M059J (cell line): Measurements from ENCODE around the gene HOXA2. TPM values are rescaled to one million over a fixed set of nuclear protein-coding genes. Genes with fewer than 3 reads are reported as not detected.

Experiments
- DNase-seq: peaks from one replicate; pipeline ENCODE4 v3.0.0-alpha.2; 2012; ENCODE audit warnings: low read depth
- total RNA-seq: library from RNA; depleted of rRNA; stranded (reverse); fragments of >200 nt; shearing (Covaris generic); gene quantifications from 2 replicates; pipeline ENCODE4 v1.2.3, GENCODE V29; 2014; rRNA removed

The HOXA2 gene
- 1.7 and 2.2 TPM in 2 replicates for total RNA-seq

DNA sequence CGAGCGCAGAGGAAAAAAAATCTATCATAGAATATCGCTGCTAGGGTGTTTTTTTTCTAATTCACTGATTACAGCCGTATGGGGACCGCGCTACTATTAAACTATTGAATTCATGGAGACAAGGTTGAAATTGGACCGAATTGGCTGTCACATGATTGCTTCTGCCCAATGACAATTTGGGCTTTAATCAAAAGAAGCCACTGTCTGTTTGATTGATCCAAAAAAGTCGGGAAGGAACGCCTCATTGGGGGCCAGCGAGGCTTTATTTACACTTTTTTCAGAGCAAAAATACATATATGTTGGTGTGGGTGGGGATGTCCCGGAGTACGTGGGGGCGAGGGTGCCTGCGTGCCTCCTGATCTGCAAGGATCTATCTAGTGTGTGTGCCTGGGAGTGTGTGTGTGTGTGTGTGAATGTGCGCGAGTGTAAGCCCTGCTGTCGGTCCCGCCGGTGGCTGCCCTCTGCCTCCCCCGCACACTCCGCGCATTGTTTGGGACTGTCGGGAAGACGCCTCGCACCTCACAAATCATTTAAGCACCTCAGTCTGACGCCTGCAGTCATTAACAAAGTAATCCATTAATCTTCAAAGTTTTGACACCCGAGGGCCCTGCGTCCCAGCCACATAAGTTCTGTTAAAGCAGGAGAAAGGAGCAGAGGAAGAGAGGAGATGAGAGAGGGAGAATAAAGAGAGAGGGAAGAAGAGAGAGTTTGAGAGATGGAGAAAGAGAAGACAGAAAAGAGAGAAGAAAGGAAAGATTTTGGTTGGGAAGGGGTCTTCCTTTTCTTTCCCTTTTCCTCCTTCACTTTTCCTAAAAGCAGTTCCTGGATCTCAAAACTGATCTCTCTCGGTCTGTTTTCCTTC lies at the start of gene HOXA2:
HOXA2 (minus strand) TSS at position 103 of the 862 bp plus-strand sequence. CDS start 183 bp downstream, outside the sequence.
- DNase-seq = peak; percentile 70

DNA sequence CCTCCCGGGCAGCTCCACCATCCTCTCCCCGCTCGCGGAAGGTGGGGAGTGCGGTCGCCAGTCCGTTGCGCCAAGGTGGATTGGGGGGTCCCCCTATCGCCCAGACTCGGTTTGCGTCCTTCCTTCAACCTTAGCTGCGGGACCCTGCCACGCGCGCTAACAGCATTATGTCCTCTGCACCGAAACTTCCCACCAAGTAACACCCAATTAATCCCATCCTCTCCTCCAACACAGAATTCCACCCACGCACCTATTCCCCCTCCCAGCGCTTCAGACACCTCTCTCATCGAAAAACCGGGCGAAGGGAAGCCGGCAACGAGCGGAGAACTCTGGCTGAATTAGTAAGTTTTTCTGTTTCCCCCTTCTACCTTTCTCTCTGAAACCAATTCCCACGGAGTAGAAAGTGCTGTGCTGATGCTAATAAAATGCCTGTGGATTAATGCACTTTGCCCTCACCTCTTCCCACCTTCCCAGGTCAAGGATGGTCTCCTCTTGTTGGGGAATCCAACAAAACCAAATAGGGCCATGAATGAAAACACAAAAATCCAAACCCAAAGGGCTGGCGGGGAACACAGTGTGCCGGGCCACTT lies 49.0 kb upstream of the HOXA2 start:
- peak; percentile 18 for DNase-seq

DNA sequence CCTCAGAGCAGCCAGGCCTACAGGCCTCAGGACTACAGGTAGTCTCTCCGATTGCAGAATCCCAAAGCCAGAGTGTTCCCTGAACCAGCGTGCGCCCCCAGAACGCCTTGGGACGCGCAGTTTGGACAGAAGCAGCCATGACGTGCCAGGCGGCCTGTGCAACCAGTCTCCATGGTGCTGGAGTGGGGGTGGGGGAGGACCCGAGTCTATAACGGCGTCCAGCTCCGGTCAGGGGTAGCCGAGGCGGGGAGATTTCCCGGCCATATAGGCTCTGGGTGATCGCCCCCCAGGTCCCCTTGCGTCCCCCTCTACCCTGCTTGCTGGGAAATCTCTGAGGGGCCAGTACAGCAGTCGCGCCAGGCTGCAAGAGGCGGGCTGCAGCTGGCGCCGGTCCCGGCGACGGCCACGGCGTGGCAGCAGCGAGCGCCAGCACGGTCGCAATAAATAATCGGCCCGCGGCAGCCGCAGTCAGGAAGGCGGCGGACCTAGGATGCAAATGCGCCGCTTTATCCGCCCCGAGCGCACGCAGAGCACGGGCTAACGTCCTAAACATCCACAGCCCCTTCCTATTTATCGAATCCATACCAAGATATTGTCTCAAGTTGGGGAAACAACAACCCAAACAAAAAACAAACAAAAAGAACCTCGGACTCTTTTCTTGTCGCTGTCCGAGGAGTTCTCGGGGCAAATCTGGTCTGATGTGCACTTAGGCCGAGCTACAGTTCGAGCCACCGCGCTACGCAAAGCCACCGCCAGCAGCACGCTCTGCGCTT lies 48.3 kb upstream of the HOXA2 start:
- DNase-seq = peak; percentile 78

DNA sequence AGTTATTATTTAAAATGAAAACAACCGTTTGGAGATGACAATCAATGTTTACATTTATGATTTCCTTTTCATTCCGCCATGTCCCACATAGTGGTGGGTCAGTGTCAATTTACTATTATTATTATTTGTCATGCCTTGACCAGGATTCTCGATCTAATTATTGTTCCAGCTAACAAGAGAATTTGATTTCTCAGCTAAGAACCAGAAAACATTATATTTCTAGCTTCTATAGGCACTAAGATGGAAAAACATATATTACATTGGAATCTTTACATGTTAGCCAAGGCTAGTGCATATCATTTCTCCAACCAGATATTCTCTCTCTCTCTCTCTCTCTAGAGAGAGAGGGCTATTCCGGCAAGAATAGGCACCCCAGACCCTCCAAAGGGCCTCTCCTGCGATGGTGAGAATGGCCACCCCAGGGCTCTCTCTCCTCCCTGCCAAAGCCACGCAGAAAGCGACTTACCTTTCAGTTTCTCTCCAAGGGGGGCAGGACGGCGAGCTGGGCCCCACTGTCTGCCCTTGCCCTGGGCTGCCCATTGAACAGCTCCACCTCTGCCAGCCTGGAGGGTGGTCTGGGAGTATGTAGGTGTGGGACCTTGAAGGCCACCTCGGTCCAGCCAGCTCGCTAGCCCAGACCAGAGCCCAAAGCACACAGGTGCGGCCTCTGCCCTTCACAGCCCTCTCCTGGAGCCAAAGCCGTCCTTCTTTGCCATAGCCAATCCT lies 47.5 kb upstream of the HOXA2 start:
- DNase-seq = peak; percentile 45

DNA sequence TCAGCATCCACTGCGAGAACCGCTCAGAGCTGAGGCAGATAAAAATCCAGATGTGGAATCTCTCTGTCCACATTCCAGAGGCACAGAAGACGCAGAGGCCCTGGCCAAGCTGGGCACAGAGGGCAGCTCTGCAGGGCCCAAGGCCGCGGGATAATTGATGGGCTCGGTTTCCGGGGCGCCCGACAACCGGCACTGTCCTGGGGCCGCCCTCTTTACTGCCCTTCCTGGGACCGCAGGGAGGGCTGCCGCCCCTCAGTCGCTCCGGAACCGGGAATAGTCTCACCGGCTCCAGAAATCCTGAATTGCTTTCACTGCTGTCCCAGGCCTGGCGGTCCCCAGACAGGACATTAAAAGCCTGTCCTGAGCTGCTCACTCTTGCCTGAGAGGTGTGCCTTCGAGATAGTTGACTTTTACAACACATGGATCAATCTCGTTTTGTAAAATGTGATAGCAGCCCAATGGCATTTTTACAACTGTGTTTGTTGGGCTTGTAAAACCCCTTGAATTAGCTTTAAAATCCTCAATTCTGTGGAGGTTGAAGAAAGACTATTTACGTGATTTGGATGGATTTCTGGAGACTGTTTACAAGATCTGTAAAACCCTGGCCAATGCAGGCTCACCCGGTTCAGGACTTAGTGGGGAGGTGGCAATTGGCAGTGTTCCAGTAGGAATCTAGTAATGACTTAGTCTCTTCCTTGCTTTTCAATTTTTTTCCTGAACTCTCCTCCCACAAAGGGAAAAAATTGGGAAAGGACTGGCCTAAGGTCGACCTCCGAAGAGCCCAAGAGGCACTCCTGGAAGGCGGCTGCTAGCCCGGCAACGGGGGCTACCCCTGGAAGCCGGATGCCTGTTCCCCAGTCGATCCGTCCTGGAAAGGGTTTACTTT lies 46.5 kb upstream of the HOXA2 start:
- peak; percentile 72 for DNase-seq

DNA sequence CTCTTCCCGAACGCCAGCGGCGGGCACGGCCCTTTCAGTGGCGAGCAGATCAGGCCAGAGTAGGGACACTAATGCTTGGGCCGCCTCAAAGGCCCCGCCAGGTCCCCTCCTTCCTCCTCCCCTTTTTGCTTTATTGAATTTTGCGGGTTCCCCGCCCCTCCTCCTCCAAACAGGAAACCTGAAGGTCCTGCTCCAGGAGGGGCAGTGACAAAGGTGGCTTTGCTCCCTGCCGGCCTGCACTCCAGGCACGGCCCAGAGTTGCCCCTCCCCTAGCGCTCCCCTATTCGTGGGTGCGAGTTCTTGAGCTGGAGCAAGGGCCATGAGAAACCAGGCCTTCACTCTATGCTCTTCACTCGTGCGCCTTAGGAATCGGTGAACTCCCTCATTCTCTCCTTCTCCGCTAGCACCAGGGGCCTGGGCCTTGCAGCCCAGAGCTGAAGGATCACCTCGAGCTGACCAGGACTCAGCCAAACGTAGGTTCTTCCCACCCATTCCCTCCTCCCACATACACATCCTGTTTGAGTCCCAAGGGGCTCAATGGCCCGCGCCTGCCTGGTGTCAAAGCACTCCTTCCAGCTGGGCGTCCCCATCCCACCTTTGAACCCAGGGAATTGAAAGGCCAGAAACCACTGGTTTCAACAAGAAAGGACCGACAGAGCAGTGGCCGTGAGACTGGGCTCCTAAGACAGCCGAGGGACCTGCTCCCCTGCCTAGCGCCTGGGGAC lies 45.7 kb upstream of the HOXA2 start:
- DNase-seq = peak; percentile 55

DNA sequence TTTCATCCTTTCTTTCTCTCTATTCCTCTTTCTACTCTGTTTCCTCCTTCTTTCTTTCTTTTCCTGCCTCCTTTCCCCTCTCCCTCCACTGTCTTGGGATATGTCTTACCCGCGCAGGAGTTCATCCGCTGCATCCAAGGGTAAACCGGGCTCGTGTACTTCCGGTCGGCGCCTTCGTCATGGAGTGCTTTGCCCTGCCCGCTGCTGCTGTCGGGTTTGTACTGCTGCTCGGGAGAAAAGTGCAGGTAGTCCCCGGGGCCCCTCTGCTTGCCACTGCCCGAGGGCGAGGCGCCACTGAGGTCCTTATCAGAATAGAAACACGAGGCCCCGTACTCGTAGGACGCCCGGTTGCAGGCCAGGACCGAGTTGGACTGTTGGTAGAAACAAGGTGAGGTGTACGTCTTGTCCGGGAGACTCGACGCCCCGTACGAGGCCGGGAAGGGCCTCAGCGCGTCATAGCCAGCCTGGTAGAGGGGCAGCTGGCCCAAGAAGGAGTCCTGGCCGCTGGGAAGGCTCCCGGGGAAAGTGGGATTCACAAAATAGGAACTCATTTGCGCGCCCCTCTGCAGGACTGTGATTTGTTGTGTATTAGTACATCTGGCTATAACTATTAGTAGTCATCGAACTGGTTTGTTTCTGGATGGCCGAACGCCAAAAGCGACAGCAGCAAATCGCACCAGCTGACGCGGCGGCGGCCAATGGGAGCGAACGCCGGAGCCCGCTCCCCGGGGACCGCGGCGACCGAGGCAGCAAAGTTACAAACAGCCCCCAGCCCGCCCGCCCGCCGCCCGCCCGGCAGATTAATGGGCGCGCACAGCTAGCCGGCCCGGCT lies 44.9 kb upstream of the HOXA2 start, which contains the start of gene HOXA6:
HOXA6 (minus strand) TSS at position 576 of the 832 bp plus-strand sequence; CDS start at position 551, 25 bp downstream.
- no peak for DNase-seq

DNA sequence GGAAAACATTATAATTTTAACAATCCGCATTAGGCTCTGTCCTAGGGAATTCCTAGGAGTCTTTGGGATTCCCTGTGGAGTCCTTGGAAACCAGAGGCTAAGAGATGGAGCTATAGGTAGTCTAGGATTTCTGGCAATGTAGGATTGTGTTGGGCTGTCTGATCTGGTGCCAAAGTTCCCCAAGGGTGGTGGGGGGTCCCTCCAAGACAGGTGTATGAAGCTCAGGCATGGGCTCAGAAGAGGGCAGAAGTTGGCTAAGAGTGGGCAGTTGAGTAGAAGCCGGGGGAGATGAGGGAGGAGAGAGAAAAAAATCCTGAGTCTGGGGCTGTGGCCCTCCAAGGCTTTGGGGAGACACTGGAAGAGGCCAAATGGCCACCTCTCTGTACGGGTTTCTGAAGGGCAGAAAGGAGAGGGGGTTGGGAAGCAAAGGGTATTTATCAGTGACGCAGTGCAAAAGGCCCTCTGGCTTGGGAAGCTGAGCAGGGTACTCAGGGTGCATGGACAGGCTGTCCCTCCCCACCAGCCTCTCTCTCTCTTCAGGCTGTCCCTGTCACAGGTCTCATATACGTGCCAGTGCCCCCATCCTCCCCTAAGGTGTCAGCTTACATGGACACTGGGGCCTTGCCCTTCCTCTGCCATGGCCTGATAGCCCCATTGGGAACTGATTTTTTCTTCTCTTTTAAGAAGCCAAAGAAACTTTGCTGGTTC lies 44.2 kb upstream of the HOXA2 start:
- no peak for DNase-seq

DNA sequence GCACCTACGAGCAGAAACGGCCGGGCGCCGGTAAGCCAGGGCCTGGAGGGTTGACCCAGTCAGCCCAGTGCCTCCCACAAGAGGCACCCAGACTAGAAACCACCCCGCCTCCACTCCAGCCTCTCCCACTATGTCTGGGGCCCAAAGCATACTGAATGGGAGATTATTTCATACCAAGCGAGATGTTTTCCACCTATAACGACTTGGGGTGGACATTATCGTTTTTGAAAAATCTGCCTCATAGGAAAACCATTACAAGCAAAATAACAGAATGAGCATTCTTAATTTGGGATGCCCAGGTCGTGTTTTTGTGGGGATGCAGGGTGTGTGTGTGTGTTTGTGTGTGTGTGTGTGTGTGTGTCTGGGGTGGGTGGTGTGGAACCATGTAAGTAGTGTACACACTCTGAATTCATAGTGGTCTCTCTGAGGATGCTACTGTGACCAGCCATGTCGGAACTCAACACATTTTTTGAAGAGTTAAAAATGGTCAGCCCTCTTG lies 43.5 kb upstream of the HOXA2 start:
- no peak for DNase-seq

DNA sequence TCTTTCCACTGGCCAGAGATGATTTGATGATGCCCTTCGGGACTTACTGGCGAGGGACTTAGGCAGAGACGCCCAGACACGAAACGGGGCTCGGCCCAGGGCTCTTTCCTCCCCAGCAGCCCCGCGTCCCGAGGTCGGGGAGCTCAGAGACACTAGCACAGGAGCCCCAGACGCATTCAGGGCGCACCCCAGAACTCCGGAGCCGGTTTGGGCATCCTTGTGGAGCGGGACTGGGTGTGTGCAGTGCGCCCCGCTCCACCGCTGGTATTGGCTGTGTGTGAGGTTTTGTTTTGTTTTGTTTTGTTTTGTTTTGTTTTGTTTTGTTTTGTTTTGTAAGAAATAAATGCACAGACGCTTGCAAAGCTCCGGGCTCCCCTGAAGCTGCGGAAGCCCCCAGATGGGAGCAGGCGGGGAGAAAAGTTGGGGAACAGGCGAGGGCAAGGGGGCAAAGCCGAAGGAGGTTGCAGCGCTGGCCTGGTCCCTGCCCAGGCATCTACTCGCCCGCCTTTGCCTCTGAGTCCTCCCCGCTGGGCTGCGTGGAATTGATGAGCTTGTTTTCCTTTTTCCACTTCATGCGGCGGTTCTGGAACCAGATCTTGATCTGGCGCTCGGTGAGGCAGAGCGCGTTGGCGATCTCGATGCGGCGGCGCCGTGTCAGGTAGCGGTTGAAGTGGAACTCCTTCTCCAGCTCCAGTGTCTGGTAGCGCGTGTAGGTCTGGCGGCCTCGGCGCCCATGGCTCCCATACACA lies 42.9 kb upstream of the HOXA2 start:
- no peak for DNase-seq

DNA sequence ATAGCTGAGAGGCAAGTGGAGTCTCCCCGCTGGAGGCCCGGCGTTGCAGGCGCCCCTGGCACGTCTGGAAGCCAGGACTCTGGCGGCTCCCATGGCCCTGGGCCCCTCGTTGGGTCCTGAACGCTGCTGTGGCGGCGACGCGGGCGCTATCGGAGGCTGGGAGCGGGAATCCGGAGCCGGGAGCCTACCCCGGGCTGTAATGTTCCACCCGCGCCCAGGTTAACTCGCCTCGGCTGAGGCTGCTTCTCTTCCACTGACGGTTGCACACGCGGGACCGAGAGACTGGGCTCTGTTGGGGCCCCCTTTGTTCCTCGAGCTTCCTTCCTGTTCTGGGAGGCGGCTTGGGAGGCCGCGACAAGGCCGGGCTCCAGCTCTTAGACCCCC lies 42.3 kb upstream of the HOXA2 start:
- no peak for DNase-seq

DNA sequence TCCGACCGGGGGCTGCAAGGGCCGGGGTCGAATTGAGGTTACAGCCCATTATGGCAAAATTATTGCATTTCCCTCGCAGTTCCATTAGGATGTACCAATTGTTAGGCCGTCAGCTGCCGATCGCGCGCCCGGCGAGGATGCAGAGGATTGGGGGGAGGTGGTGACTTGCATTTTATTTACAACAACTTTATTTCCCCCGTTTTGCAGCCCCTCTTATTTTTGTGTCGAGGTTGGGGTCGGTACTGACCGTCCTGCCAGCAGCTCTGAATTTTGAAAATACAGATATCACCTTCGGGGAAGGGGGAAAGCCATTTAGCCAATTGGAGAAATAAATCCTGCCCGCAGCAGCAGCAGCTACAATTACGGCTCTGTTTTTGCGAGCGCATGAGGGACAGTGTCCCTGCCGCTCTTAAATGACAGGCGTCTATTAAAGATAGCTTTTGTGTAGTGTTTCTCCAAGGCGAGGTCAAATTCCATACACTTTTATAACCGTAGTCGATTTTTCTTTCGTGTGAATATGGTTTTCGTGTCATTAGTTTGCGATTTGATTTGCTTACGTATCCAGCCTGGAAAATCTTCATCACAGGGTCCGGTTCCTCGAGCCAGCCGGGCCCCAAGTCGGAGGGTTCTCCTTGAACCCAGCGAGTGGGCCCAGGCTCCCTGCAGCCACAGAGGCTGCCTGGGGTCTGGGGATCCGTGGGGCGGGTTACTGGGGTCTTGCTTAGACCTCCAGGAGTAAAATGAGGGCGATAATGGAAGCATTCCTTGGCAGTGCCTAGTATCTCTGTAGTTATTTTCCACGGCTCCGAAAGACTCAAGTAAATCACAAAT lies 41.7 kb upstream of the HOXA2 start:
- DNase-seq = no peak

DNA sequence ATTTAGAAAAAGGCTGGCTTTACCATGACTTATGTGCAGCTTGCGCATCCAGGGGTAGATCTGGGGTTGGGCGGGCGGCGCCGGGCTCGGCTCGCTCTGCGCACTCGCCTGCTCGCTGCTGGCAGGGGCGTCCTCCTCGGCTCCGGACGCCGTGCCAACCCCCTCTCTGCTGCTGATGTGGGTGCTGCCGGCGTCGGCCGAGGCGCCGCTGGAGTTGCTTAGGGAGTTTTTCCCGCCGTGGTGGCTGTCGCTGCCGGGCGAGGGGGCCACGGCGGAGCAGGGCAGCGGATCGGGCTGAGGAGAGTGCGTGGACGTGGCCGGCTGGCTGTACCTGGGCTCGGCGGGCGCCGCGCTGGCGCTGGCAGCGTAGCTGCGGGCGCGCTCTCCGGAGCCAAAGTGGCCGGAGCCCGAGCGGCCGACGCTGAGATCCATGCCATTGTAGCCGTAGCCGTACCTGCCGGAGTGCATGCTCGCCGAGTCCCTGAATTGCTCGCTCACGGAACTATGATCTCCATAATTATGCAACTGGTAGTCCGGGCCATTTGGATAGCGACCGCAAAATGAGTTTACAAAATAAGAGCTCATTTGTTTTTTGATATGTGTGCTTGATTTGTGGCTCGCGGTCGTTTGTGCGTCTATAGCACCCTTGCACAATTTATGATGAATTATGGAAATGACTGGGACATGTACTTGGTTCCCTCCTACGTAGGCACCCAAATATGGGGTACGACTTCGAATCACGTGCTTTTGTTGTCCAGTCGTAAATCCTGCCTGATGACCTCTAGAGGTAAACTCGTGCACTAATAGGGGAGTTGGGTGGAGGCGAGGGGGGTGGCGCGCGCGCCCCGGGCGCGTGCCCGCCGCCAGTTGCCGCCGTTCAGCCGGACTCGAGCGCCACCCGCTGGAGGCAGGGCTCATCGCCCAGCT lies 40.8 kb upstream of the HOXA2 start, which contains the start of gene HOXA5:
HOXA5 (minus strand) TSS at position 659 of the 927 bp plus-strand sequence; CDS start at position 585, 74 bp downstream.
- DNase-seq = peak; percentile 89

DNA sequence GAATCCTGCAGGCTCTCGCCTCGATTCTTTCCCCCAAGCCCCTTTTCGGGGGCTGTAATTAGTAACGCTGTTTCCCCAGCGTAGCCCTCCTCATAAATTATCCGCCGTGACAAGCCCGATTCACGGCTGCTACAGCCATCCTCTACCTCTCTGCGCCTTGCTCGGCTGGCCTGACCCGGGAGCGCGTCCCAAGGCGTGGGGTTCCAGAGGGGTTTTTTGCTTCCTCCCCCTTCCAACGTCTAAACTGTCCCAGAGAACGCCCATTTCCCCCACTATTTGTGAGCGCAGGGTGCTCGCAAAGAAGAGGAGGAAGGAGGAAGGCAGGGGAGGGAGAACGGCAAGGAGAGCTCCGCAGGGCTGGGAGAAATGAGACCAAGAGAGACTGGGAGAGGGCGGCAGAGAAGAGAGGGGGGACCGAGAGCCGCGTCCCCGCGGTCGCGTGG lies 40.1 kb upstream of the HOXA2 start:
- DNase-seq = no peak

DNA sequence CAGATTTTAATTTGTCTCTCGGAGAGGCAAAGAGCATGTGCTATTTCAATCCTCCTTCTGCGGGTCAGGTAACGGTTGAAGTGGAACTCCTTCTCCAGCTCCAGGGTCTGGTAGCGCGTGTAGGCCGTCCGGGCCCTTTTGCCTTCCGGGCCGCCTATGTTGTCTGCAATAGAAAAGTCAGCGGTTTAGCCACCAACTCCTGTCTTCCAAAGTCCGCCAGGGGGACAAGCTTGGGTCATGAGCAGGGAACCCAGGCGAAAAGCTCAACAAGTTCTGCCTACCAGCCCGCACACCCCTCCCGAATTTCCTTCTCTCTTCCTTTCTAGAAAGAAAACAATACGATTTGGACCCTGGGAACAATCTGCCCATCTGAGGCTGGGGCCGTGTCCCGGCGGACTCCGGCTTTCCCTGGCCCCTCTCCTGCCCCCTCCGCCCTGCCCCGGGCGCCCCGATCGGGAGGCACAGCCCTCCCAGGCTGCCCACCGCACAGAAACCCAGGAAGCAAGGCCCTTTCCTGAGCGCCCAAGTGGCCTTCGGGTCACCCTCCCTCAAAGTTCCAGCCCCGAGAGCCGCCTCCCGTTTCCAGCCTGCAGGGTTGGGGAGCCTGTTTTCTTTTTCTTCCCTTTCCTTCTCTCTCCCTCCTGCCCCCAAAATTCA lies 39.6 kb upstream of the HOXA2 start:
- no peak for DNase-seq
